SK-N-SH treated with all-trans-retinoic acid at 6 μM for 48 hours (cell line): ENCODE data around the gene SF3A1.

ENCODE experiments used
- ATAC-seq: fragments of 200-7000 bp; cut with Tn5 transposase; 3 replicates; pipeline ENCODE4 v1.9.1; 2020; ENCODE audit warnings: mild to moderate bottlenecking, moderate library complexity
- ARNTL ChIP-seq: fragments of 450-650 bp; formaldehyde crosslinking; IDR thresholded peaks from 2 replicates; pipeline ENCODE4 v1.5.0; 2020; ENCODE audit warnings: low read depth, mild to moderate bottlenecking, moderate library complexity, borderline replicate concordance
- BACH2 ChIP-seq: fragments of 250-450 bp; sonication (Bioruptor Pico); IDR thresholded peaks from 2 replicates; pipeline ENCODE4 v1.9.0; 2021; ENCODE audit warnings: mild to moderate bottlenecking, borderline replicate concordance
- CREB5 ChIP-seq: fragments of 250-450 bp; sonication (Bioruptor Pico); IDR thresholded peaks from 2 replicates; pipeline ENCODE4 v1.5.1; 2020; ENCODE audit warnings: low read depth, mild to moderate bottlenecking, moderate library complexity
- CSDC2 ChIP-seq: fragments of 250-450 bp; sonication (Bioruptor Pico); IDR thresholded peaks from 2 replicates; pipeline ENCODE4 v1.5.0; 2020; ENCODE audit warnings: mild to moderate bottlenecking, moderate library complexity
- CSRNP3 ChIP-seq: fragments of 250-450 bp; sonication (Bioruptor Pico); IDR thresholded peaks from 2 replicates; pipeline ENCODE4 v1.5.1; 2021; ENCODE audit warnings: mild to moderate bottlenecking, moderate library complexity
- GLIS3 ChIP-seq: fragments of 250-450 bp; sonication (Bioruptor Pico); IDR thresholded peaks from 2 replicates; pipeline ENCODE4 v1.5.0; 2020; ENCODE audit warnings: mild to moderate bottlenecking, moderate library complexity
- ISL1 ChIP-seq: fragments of 250-450 bp; sonication (Bioruptor Pico); IDR thresholded peaks from 2 replicates; pipeline ENCODE4 v2.1.2; 2022; ENCODE audit warnings: mild to moderate bottlenecking, moderate library complexity
- OSR1 ChIP-seq: fragments of 250-450 bp; sonication (Bioruptor Pico); IDR thresholded peaks from 2 replicates; pipeline ENCODE4 v1.8.0; 2022; ENCODE audit warnings: moderate library complexity, mild to moderate bottlenecking, inconsistent platforms
- PATZ1 ChIP-seq: fragments of 250-450 bp; sonication (Bioruptor Pico); IDR thresholded peaks from 2 replicates; pipeline ENCODE4 v1.8.0; 2020; ENCODE audit warnings: mild to moderate bottlenecking, moderate library complexity, borderline replicate concordance
- POU6F1 ChIP-seq: fragments of 250-450 bp; sonication (Bioruptor Pico); IDR thresholded peaks from 2 replicates; pipeline ENCODE4 v1.8.0; 2021; ENCODE audit warnings: low read depth, mild to moderate bottlenecking, moderate library complexity, borderline replicate concordance
- PPARA ChIP-seq: fragments of 250-450 bp; sonication (Bioruptor Pico); IDR thresholded peaks from 2 replicates; pipeline ENCODE4 v1.5.0; 2020; ENCODE audit warnings: mild to moderate bottlenecking, borderline replicate concordance
- RARB ChIP-seq: fragments of 250-450 bp; sonication (Bioruptor Pico); IDR thresholded peaks from 2 replicates; pipeline ENCODE4 v1.8.0; 2021; ENCODE audit warnings: mild to moderate bottlenecking, moderate library complexity
- TCF4 ChIP-seq: fragments of 250-450 bp; sonication (Bioruptor Pico); IDR thresholded peaks from 2 replicates; pipeline ENCODE4 v1.8.0; 2021; ENCODE audit warnings: mild to moderate bottlenecking, moderate library complexity, borderline replicate concordance
- ZC3H10 ChIP-seq: fragments of 250-450 bp; sonication (Bioruptor Pico); IDR thresholded peaks from 2 replicates; pipeline ENCODE4 v1.5.1; 2021; ENCODE audit warnings: mild to moderate bottlenecking, moderate library complexity
- ZFP3 ChIP-seq: fragments of 250-450 bp; sonication (Bioruptor Pico); IDR thresholded peaks from 2 replicates; pipeline ENCODE4 v1.5.0; 2020; ENCODE audit warnings: mild to moderate bottlenecking, moderate library complexity
- ZFP30 ChIP-seq: fragments of 450-650 bp; formaldehyde crosslinking; IDR thresholded peaks from 2 replicates; pipeline ENCODE4 v1.5.0; 2022; ENCODE audit warnings: mild to moderate bottlenecking, moderate library complexity
- ZNF565 ChIP-seq: fragments of 450-650 bp; formaldehyde crosslinking; conservative IDR thresholded peaks from 2 replicates; pipeline ENCODE4 v1.5.0; 2020; ENCODE audit warnings: low read depth, mild to moderate bottlenecking, moderate library complexity
- ZNF70 ChIP-seq: fragments of 450-650 bp; formaldehyde crosslinking; IDR thresholded peaks from 2 replicates; pipeline ENCODE4 v1.5.0; 2020; ENCODE audit warnings: mild to moderate bottlenecking, moderate library complexity

Gene SF3A1

GRCh38 chr22:30347255-30347892 is 9.3 kb downstream of the SF3A1 start (continued):
- TF ChIP-seq ZC3H10 (no peak), CREB5 (CRISPR knock-in tag) (no peak), ARNTL (no peak), ZFP30 (CRISPR knock-in tag) (no peak), ZFP3 (CRISPR knock-in tag) (no peak)

GRCh38 chr22:30344447-30345200 is 12.1 kb downstream of the SF3A1 start:
- TF ChIP-seq ZC3H10 = no peak
- no peak for TF ChIP-seq PATZ1
- no peak for TF ChIP-seq OSR1 (CRISPR knock-in tag)
- TF ChIP-seq ZFP3 (CRISPR knock-in tag) = no peak
- no peak for TF ChIP-seq ZNF70 (CRISPR knock-in tag)
- no peak for TF ChIP-seq TCF4 (CRISPR knock-in tag)
- TF ChIP-seq CSDC2 = no peak
- TF ChIP-seq ARNTL = no peak
- TF ChIP-seq ZFP30 (CRISPR knock-in tag) = no peak
- TF ChIP-seq CSRNP3 (CRISPR knock-in tag) = no peak
- TF ChIP-seq ISL1 (CRISPR knock-in tag) = no peak
- no peak for ATAC-seq

- TF ChIP-seq TCF4 (CRISPR knock-in tag) = no peak
- no peak for TF ChIP-seq ARNTL
- TF ChIP-seq PATZ1 = no peak
- no peak for TF ChIP-seq GLIS3 (CRISPR knock-in tag)
- TF ChIP-seq CSRNP3 (CRISPR knock-in tag) = no peak
- TF ChIP-seq ZNF70 (CRISPR knock-in tag) = no peak
- no peak for TF ChIP-seq RARB (CRISPR knock-in tag)
- no peak for TF ChIP-seq ZFP30 (CRISPR knock-in tag)
- no peak for TF ChIP-seq OSR1 (CRISPR knock-in tag)
- no peak for TF ChIP-seq POU6F1 (CRISPR knock-in tag)
- no peak for TF ChIP-seq BACH2 (CRISPR knock-in tag)
- TF ChIP-seq CREB5 (CRISPR knock-in tag) = no peak
- no peak for TF ChIP-seq PPARA (CRISPR knock-in tag)
- no peak for TF ChIP-seq ZNF565 (CRISPR knock-in tag)
- no peak for TF ChIP-seq ZFP3 (CRISPR knock-in tag)
- ATAC-seq = no peak
Observed at GRCh38 chr22:30340911-30341685, 15.6 kb downstream of the SF3A1 start.
